Measurements from ENCODE around the gene CFAP65. TPM values are rescaled to one million over a fixed set of nuclear protein-coding genes. Genes with fewer than 3 reads are reported as not detected.
A peak's percentile ranks its signal among the peaks of the same experiment; 100 is the strongest.

The CFAP65 gene
- total RNA-seq, 3 donors from 2014 or later, result not detected

DNA sequence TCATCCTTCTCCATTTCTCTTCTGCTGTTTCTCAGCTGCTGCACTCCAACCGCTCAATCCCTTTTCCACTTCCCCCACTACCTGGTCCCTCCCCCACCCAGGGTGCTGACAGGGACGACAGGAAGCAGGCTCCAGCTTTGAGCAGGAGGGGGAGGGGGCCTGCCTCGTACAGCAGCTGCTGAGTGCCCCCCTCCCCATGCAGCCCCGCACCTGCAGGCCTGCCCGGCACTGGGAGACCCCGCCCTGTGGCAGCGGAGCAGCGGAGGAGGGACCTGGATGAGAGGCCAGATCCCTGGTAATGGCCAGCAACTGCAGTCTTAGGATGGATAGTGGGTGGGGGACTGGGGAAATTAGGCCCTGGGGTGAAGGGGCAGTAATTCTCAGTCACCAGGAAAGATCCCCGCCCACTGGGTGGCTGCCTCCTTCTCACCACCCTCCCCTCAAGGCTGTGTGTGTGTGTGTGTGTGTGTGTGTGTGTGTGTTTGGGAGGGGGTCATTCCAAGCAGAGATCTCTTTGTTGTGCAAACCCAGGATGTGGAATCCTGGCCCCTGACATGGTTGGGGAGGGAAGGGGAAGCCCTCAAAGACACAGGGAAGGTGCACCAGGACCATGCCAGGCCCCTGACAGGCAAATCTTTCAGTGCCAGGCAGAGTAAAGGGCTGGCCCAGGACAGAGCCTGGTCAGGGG is 41.3 kb downstream of the CFAP65 start:
- no peaks in the 10 kb centered on the region for H3K9me3 Mint-ChIP-seq
- DNase-seq (no peak), ATAC-seq (no peak)
- H3K36me3 Mint-ChIP-seq (ENCODE audit: insufficient read depth), result no peaks in the 10 kb centered on the region
- H3K27me3 Mint-ChIP-seq (ENCODE audit: low read depth), result peaks cover 77% of the 10 kb centered on the region
- no peak overlapping the region for H3K4me3 Mint-ChIP-seq
- H3K4me1 Mint-ChIP-seq (ENCODE audit: low read depth), result peaks cover 17% of the 10 kb centered on the region

GRCh38 chr2:218999021-218999880 is 42.1 kb downstream of the CFAP65 start:
- peaks cover 76% of the 10 kb centered on the region for H3K27me3 Mint-ChIP-seq (ENCODE audit: low read depth)
- H3K4me3 Mint-ChIP-seq, result no peak overlapping the region
- H3K36me3 Mint-ChIP-seq (ENCODE audit: insufficient read depth), result no peaks in the 10 kb centered on the region
- peaks cover 17% of the 10 kb centered on the region for H3K4me1 Mint-ChIP-seq (ENCODE audit: low read depth)
- DNase-seq (no peak), ATAC-seq (no peak)
- no peaks in the 10 kb centered on the region for H3K9me3 Mint-ChIP-seq

- ATAC-seq (no peak), DNase-seq (no peak)
- Mint-ChIP-seq H3K4me3 (no peak overlapping the region), H3K9me3 (no peaks in the 10 kb centered on the region), H3K4me1 (ENCODE audit: low read depth) (peaks cover 18% of the 10 kb centered on the region), H3K36me3 (ENCODE audit: insufficient read depth) (no peaks in the 10 kb centered on the region), H3K27me3 (ENCODE audit: low read depth) (peaks cover 76% of the 10 kb centered on the region)
Observed at GRCh38 chr2:218998414-218999002, 42.8 kb downstream of the CFAP65 start.

- no peak overlapping the region for H3K4me3 Mint-ChIP-seq
- no peaks in the 10 kb centered on the region for H3K9me3 Mint-ChIP-seq
- no peaks in the 10 kb centered on the region for H3K36me3 Mint-ChIP-seq (ENCODE audit: insufficient read depth)
- DNase-seq, result no peak
- peaks cover 72% of the 10 kb centered on the region for H3K27me3 Mint-ChIP-seq (ENCODE audit: low read depth)
- H3K4me1 Mint-ChIP-seq (ENCODE audit: low read depth), result peaks cover 13% of the 10 kb centered on the region
- ATAC-seq, result no peak
Observed at GRCh38 chr2:218997731-218998130, 43.6 kb downstream of the CFAP65 start.

DNA sequence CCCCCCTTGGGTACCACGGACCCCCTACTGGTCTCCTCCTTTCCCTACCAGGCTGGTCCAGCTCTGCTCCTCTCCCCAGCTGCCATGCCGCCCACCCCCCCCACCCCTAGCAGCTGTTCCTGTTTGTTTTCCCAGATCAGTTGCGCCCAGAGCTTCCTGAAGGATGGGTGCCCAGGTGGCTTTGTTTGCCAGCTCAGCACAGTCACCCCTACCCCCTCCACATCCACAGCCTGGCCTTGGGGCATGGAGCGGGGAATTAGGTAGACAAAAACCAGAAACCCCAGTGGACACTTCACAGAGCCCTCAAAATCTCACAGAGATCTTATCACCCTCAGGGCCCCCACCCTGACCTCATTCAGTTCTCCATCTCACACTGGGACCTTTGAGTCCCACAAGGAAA is 44.4 kb downstream of the CFAP65 start:
- no peaks in the 10 kb centered on the region for H3K36me3 Mint-ChIP-seq (ENCODE audit: insufficient read depth)
- ATAC-seq (no peak), DNase-seq (no peak)
- H3K4me3 Mint-ChIP-seq, result no peak overlapping the region
- no peaks in the 10 kb centered on the region for H3K9me3 Mint-ChIP-seq
- H3K27me3 Mint-ChIP-seq (ENCODE audit: low read depth), result peaks cover 73% of the 10 kb centered on the region
- peaks cover 11% of the 10 kb centered on the region for H3K4me1 Mint-ChIP-seq (ENCODE audit: low read depth)

DNA sequence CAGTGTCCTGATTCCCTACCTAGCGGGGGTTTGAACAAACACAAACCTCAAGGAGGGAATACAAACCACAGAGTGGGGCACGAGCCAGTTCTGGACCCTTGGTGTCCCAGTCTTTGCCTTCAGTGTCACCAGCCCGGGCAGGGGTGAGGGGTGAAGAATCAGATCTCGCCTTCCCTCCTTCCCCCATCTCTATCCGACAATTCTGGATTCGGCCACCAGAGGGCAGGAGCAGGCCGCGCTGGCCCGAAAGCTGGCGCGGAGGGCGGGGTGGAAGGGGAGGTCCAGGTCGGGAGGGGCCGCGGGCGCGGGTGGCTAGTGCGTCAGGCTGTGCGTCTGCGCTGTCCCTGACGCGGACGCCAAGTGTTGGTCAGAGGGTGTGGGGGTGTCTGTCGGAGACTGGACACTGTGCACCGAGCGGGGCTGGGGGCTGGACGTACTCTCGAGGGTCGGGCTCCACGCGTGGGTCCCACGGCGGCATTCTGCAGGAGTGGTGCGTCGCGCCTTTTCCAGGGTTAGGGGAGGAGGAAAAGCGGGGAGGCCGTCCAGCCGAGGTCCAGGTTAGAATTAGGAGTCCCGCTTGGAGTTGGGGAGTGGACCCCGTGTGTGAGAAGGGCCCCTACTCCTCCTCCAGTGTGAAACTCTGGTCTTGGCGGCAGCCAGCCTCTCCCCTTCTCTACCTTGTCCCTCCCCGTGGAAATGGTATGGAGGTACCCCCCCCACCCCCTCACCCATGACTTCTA is 45.2 kb downstream of the CFAP65 start:
- Mint-ChIP-seq H3K4me1 (ENCODE audit: low read depth) (peaks cover 8% of the 10 kb centered on the region), H3K27me3 (ENCODE audit: low read depth) (peaks cover 77% of the 10 kb centered on the region), H3K9me3 (no peaks in the 10 kb centered on the region), H3K36me3 (ENCODE audit: insufficient read depth) (no peaks in the 10 kb centered on the region), H3K4me3 (peak overlapping the region; percentile 29)
- ATAC-seq (peak; percentile 64 to 73), DNase-seq (peak; percentile 74)

- ATAC-seq, result peak in 1 of 2 donors; percentile 1
- H3K36me3 Mint-ChIP-seq (ENCODE audit: insufficient read depth), result no peaks in the 10 kb centered on the region
- no peak overlapping the region for H3K4me3 Mint-ChIP-seq
- peaks cover 77% of the 10 kb centered on the region for H3K27me3 Mint-ChIP-seq (ENCODE audit: low read depth)
- no peaks in the 10 kb centered on the region for H3K9me3 Mint-ChIP-seq
- peaks cover 5% of the 10 kb centered on the region for H3K4me1 Mint-ChIP-seq (ENCODE audit: low read depth)
- DNase-seq, result no peak
Observed at GRCh38 chr2:218995561-218995960, 45.8 kb downstream of the CFAP65 start.

- Mint-ChIP-seq H3K4me3 (peak within 1 kb of the TSS; percentile 8), H3K36me3 (ENCODE audit: insufficient read depth) (no peaks in the 10 kb centered on the region), H3K9me3 (no peaks in the 10 kb centered on the region), H3K4me1 (ENCODE audit: low read depth) (peaks cover 5% of the 10 kb centered on the region), H3K27me3 (ENCODE audit: low read depth) (peaks cover 85% of the 10 kb centered on the region)
- DNase-seq (no peak), ATAC-seq (peak; percentile 39 to 42)
Observed at GRCh38 chr2:218993345-218994315, 47.7 kb downstream of the CFAP65 start, which contains the start of gene CRYBA2. TSS of gene CRYBA2 (minus strand) at chr2:218993422. CDS start at chr2:218993176, 246 bp downstream.

GRCh38 chr2:218992703-218993344 is 48.5 kb downstream of the CFAP65 start:
- ATAC-seq (peak; percentile 3 to 13), DNase-seq (no peak)
- H3K9me3 Mint-ChIP-seq, result no peaks in the 10 kb centered on the region
- H3K4me3 Mint-ChIP-seq, result no peak overlapping the region
- H3K36me3 Mint-ChIP-seq (ENCODE audit: insufficient read depth), result no peaks in the 10 kb centered on the region
- peaks cover 78% of the 10 kb centered on the region for H3K27me3 Mint-ChIP-seq (ENCODE audit: low read depth)
- peaks cover 5% of the 10 kb centered on the region for H3K4me1 Mint-ChIP-seq (ENCODE audit: low read depth)

DNA sequence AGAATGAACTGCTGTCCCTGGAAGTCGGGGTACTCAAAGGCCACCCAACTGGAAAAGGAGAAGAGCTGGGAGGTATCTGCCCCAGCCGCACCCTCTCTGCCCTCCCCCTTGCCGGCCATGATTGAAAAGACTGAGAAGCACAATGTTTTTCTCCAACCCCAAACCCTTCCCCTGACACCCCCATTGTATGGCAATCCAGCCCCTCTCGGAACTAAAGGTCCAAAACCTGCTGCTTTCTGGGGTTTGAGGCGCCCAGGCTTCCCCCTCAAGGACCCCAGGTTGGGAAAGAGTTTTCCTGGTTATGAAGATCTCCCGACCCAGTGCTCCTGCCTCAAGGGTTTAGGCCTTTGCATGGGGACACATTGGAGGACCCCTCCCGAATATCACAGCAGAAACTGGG is 49.1 kb downstream of the CFAP65 start:
- H3K4me1 Mint-ChIP-seq (ENCODE audit: low read depth), result peaks cover 5% of the 10 kb centered on the region
- no peak overlapping the region for H3K4me3 Mint-ChIP-seq
- peaks cover 79% of the 10 kb centered on the region for H3K27me3 Mint-ChIP-seq (ENCODE audit: low read depth)

DNA sequence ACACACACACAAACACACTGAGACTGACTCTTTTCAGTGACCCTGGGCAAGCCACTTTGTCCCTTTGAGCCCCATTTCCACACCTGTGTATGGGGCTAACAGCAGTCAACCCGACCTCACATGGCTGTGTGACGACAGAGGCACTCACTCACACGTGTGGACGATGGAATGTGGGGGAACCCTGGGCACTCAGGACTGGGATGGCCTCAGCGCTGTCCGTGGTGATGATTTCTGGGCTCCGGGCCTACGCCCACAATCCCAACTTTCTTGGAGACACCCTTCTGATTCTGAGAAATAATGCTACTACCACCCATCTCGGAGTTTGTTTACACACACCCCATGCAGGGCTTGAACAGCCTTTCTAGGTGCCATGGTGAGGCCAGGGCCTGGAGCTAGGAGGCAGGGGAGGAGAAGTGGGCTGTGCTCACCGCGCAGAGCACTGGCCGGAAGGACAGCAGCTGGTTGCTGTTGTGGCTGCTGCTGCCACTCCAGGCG is 49.6 kb downstream of the CFAP65 start:
- DNase-seq (no peak), ATAC-seq (no peak)
- no peaks in the 10 kb centered on the region for H3K9me3 Mint-ChIP-seq
- no peak overlapping the region for H3K4me3 Mint-ChIP-seq
- H3K4me1 Mint-ChIP-seq (ENCODE audit: low read depth), result peaks cover 5% of the 10 kb centered on the region
- no peaks in the 10 kb centered on the region for H3K36me3 Mint-ChIP-seq (ENCODE audit: insufficient read depth)
- peaks cover 81% of the 10 kb centered on the region for H3K27me3 Mint-ChIP-seq (ENCODE audit: low read depth)

More for the DNA sequence above, 49.1 kb downstream of the CFAP65 start:
- ATAC-seq (no peak), DNase-seq (no peak)
- Mint-ChIP-seq H3K36me3 (ENCODE audit: insufficient read depth) (no peaks in the 10 kb centered on the region), H3K9me3 (no peaks in the 10 kb centered on the region)

GRCh38 chr2:218990612-218991011 is 50.7 kb downstream of the CFAP65 start:
- DNase-seq (no peak), ATAC-seq (no peak)
- H3K36me3 Mint-ChIP-seq (ENCODE audit: insufficient read depth), result no peaks in the 10 kb centered on the region
- peaks cover 82% of the 10 kb centered on the region for H3K27me3 Mint-ChIP-seq (ENCODE audit: low read depth)
- H3K4me3 Mint-ChIP-seq, result no peak overlapping the region
- H3K4me1 Mint-ChIP-seq (ENCODE audit: low read depth), result peaks cover 5% of the 10 kb centered on the region
- no peaks in the 10 kb centered on the region for H3K9me3 Mint-ChIP-seq

- Mint-ChIP-seq H3K4me3 (no peak overlapping the region), H3K4me1 (ENCODE audit: low read depth) (peaks cover 7% of the 10 kb centered on the region), H3K27me3 (ENCODE audit: low read depth) (peaks cover 79% of the 10 kb centered on the region), H3K9me3 (no peaks in the 10 kb centered on the region), H3K36me3 (ENCODE audit: insufficient read depth) (no peaks in the 10 kb centered on the region)
- no peak for DNase-seq
- no peak for ATAC-seq
Observed at GRCh38 chr2:218990052-218990451, 51.3 kb downstream of the CFAP65 start.
